Endodermal cell (in vitro differentiated cells): ENCODE measurements around the gene MYH7B. TPM values are rescaled to one million over a fixed set of nuclear protein-coding genes. Genes with fewer than 3 reads are reported as not detected.
A peak's percentile ranks its signal among the peaks of the same experiment; 100 is the strongest.

Experiments used
- DNase-seq: peaks from one replicate; pipeline ENCODE4 v3.0.0-alpha.2; 2017
- H3K27ac ChIP-seq: 2 replicates; pipeline ENCODE4 v1.5.1; 2013; ENCODE audit warnings: mild to moderate bottlenecking, low read depth, low read length, moderate library complexity
- H3K27me3 ChIP-seq: 2 replicates; pipeline ENCODE4 v1.6.1; 2013; ENCODE audit warnings: mild to moderate bottlenecking, low read length, moderate library complexity; ENCODE audit not compliant: insufficient read depth, control insufficient read depth, poor library complexity, severe bottlenecking
- H3K36me3 ChIP-seq: 2 replicates; pipeline ENCODE4 v1.7.0; 2013; ENCODE audit warnings: mild to moderate bottlenecking, low read length, moderate library complexity; ENCODE audit not compliant: control insufficient read depth, insufficient read depth
- H3K4me1 ChIP-seq: one replicate; pipeline ENCODE4 v1.7.0; 2013; ENCODE audit warnings: low read length; ENCODE audit not compliant: control insufficient read depth, insufficient read depth
- H3K4me3 ChIP-seq: 2 replicates; pipeline ENCODE4 v1.5.1; 2013; ENCODE audit warnings: mild to moderate bottlenecking, low read length, moderate library complexity
- H3K9ac ChIP-seq: 2 replicates; pipeline ENCODE4 v1.6.1; 2013; ENCODE audit warnings: mild to moderate bottlenecking, low read length, moderate library complexity; ENCODE audit not compliant: poor library complexity, severe bottlenecking; ENCODE audit errors: extremely low read depth
- H3K9me3 ChIP-seq: 2 replicates; pipeline ENCODE4 v1.6.1; 2013; ENCODE audit warnings: mild to moderate bottlenecking, low read length, moderate library complexity; ENCODE audit not compliant: control insufficient read depth
- H3K27ac Mint-ChIP-seq: 2 replicates; pipeline ENCODE4 v1.8.0; 2020; ENCODE audit warnings: mixed read lengths
- H3K27me3 Mint-ChIP-seq: 2 replicates; pipeline ENCODE4 v1.8.0; 2021; ENCODE audit warnings: mild to moderate bottlenecking, mixed read lengths; ENCODE audit not compliant: insufficient read depth
- H3K36me3 Mint-ChIP-seq: 2 replicates; pipeline ENCODE4 v1.8.0; 2020; ENCODE audit warnings: low read depth, mixed read lengths
- H3K4me1 Mint-ChIP-seq: 2 replicates; pipeline ENCODE4 v1.8.0; 2020; ENCODE audit warnings: mixed read lengths
- H3K4me3 Mint-ChIP-seq: 2 replicates; pipeline ENCODE4 v1.8.0; 2020; ENCODE audit warnings: mild to moderate bottlenecking, moderate library complexity, mixed read lengths
- H3K9me3 Mint-ChIP-seq: 2 replicates; pipeline ENCODE4 v1.8.0; 2020; ENCODE audit warnings: mild to moderate bottlenecking, mixed read lengths
- CTCF ChIP-seq: fragments of 200-600 bp; sonication (generic); conservative IDR thresholded peaks from 2 replicates; pipeline ENCODE4 v1.5.0; 2021; ENCODE audit warnings: antibody characterized with exemption, mild to moderate bottlenecking
- WGBS, 2 experiments: methylation state at CpG; one replicate each; pipeline versions ENCODE4 v1.1.5 to v1.1.7; 2013; ENCODE audit warnings: missing lambda C conversion rate in 2 of 2, mixed read lengths in 1 of 2; ENCODE audit not compliant: insufficient coverage in 1 of 2, insufficient read length in 1 of 2; 5-methylcytosine and 5-hydroxymethylcytosine counted together
- total RNA-seq, 2 donors: library from RNA; stranded (reverse); fragmentation: NEBNext Ultra II Directional in 1 of 2; extraction: Animal tissue kit (Norgen Biotek cat#: 25700) in 1 of 2; gene quantifications; 2 replicates in 1 of 2; 3 replicates in 1 of 2; pipeline ENCODE4 v1.2.1, GENCODE V29; 2021

MYH7B gene
- total RNA-seq, 2 donors from 2014 or later, result 0.37 to 0.49 TPM

GRCh38 chr20:34974246-34974645 lies 18.6 kb downstream of the MYH7B start:
- TF ChIP-seq CTCF, result no peak
- H3K4me3 ChIP-seq, result no peak overlapping the region
- 45 to 66% methylated on average over 2 to 4 of the region's 4 CpGs for WGBS, 2 experiments
- no peaks in the 10 kb centered on the region for H3K36me3 ChIP-seq
- Mint-ChIP-seq H3K4me3 (no peak overlapping the region), H3K36me3 (no peaks in the 10 kb centered on the region), H3K9me3 (no peaks in the 10 kb centered on the region), H3K4me1 (peaks cover 31% of the 10 kb centered on the region), H3K27ac (peak overlapping the region; percentile 8), H3K27me3 (peaks cover 44% of the 10 kb centered on the region)
- peaks cover 14% of the 10 kb centered on the region for H3K4me1 ChIP-seq
- H3K9ac ChIP-seq, result no peak overlapping the region
- H3K9me3 ChIP-seq, result no peaks in the 10 kb centered on the region
- H3K27ac ChIP-seq, result no peak overlapping the region
- no peaks in the 10 kb centered on the region for H3K27me3 ChIP-seq
- DNase-seq, result peak; percentile 64

- H3K27ac ChIP-seq, result no peak overlapping the region
- no peak for TF ChIP-seq CTCF
- H3K27me3 Mint-ChIP-seq, result peaks cover 44% of the 10 kb centered on the region
Observed at GRCh38 chr20:34976286-34976685, 20.6 kb downstream of the MYH7B start.

GRCh38 chr20:34977365-34978091 lies 21.9 kb downstream of the MYH7B start:
- H3K9ac ChIP-seq, result no peak overlapping the region
- peak; percentile 69 for DNase-seq
- WGBS, 2 experiments, result 34 to 72% methylated on average over 4 to 17 of the region's 17 CpGs
- H3K4me1 ChIP-seq, result peaks cover 11% of the 10 kb centered on the region
- no peaks in the 10 kb centered on the region for H3K9me3 ChIP-seq
- peaks cover 25% of the 10 kb centered on the region for H3K4me1 Mint-ChIP-seq
- no peaks in the 10 kb centered on the region for H3K36me3 Mint-ChIP-seq
- H3K27me3 Mint-ChIP-seq, result peaks cover 37% of the 10 kb centered on the region
- no peak for TF ChIP-seq CTCF
- no peak overlapping the region for H3K27ac Mint-ChIP-seq
- H3K27me3 ChIP-seq, result no peaks in the 10 kb centered on the region
- H3K36me3 ChIP-seq, result no peaks in the 10 kb centered on the region
- no peak overlapping the region for H3K4me3 Mint-ChIP-seq
- no peaks in the 10 kb centered on the region for H3K9me3 Mint-ChIP-seq
- H3K4me3 ChIP-seq, result no peak overlapping the region
- H3K27ac ChIP-seq, result no peak overlapping the region

More at GRCh38 chr20:34976286-34976685, 20.6 kb downstream of the MYH7B start:
- Mint-ChIP-seq H3K4me1 (peaks cover 25% of the 10 kb centered on the region), H3K9me3 (no peaks in the 10 kb centered on the region), H3K4me3 (no peak overlapping the region), H3K36me3 (no peaks in the 10 kb centered on the region), H3K27ac (no peak overlapping the region)
- H3K9me3 ChIP-seq, result no peaks in the 10 kb centered on the region
- H3K4me3 ChIP-seq, result no peak overlapping the region
- H3K36me3 ChIP-seq, result no peaks in the 10 kb centered on the region
- H3K9ac ChIP-seq, result no peak overlapping the region
- no peak for DNase-seq
- peaks cover 11% of the 10 kb centered on the region for H3K4me1 ChIP-seq
- no peaks in the 10 kb centered on the region for H3K27me3 ChIP-seq
- WGBS, 2 experiments, result 94 to 95% methylated on average over 11 to 12 of the region's 12 CpGs
